MM.1S (cell line): ENCODE measurements around the gene OSBPL1A.

Source experiments
- EZH2 ChIP-seq: fragments of 300-600 bp; sonication (generic); optimal IDR thresholded peaks from 2 replicates; pipeline ENCODE3; 2017; ENCODE audit warnings: low read depth, mild to moderate bottlenecking, antibody characterized with exemption, low read length, mixed read lengths
- TF ChIP-seq, protein P1 (sequence below): fragments of 300-600 bp; sonication (generic); IDR thresholded peaks from 2 replicates; pipeline ENCODE4 v1.5.1; 2016; ENCODE audit warnings: antibody characterized with exemption, low read length, mixed read lengths

- no peak for TF ChIP-seq EZH2
- TF ChIP-seq, protein P1, sequence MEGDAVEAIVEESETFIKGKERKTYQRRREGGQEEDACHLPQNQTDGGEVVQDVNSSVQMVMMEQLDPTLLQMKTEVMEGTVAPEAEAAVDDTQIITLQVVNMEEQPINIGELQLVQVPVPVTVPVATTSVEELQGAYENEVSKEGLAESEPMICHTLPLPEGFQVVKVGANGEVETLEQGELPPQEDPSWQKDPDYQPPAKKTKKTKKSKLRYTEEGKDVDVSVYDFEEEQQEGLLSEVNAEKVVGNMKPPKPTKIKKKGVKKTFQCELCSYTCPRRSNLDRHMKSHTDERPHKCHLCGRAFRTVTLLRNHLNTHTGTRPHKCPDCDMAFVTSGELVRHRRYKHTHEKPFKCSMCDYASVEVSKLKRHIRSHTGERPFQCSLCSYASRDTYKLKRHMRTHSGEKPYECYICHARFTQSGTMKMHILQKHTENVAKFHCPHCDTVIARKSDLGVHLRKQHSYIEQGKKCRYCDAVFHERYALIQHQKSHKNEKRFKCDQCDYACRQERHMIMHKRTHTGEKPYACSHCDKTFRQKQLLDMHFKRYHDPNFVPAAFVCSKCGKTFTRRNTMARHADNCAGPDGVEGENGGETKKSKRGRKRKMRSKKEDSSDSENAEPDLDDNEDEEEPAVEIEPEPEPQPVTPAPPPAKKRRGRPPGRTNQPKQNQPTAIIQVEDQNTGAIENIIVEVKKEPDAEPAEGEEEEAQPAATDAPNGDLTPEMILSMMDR: no peak
Measured at GRCh38 chr18:24429188-24429587, 31.6 kb upstream of the OSBPL1A start.
